HEK293 (cell line): Measurements from ENCODE around the gene SLC12A3.

Experiments used
- CTCF ChIA-PET: fragments of 350-600 bp; formaldehyde crosslinking; extraction: SDS; loops from one replicate; lab custom pipeline; 2021; ENCODE audit warnings: antibody characterized with exemption; lab: Yijun Ruan, JAX
- POLR2A ChIA-PET: fragments of 300-600 bp; formaldehyde crosslinking; extraction: SDS; loops from one replicate; lab custom pipeline; 2020; ENCODE audit warnings: antibody characterized with exemption, inconsistent platforms; lab: Yijun Ruan, JAX
- H3K27ac ChIP-seq: fragments of 200-500 bp; sonication (Bioruptor generic); 2 replicates; pipeline ENCODE4 v1.5.1; 2014; ENCODE audit warnings: low read depth, low read length, control low read depth, inconsistent platforms; ENCODE audit errors: extremely low read depth
- H3K36me3 ChIP-seq, 2 experiments: fragments of 200-500 bp in 1 of 2; sonication (Bioruptor generic) in 1 of 2; 1 replicate in 1 of 2; 2 replicates in 1 of 2; pipeline ENCODE4 v1.5.1; 2014 to 2017; ENCODE audit warnings: inconsistent platforms in 2 of 2, low read length in 2 of 2; ENCODE audit not compliant: control insufficient read depth in 2 of 2, insufficient read depth in 1 of 2
- H3K4me1 ChIP-seq: fragments of 200-500 bp; sonication (Bioruptor generic); 2 replicates; pipeline ENCODE4 v1.5.1; 2014; ENCODE audit warnings: mild to moderate bottlenecking, low read length, inconsistent platforms; ENCODE audit not compliant: control insufficient read depth, insufficient read depth
- H3K4me3 ChIP-seq: 2 replicates; pipeline ENCODE4 v1.5.1; 2011; ENCODE audit warnings: low read depth, mild to moderate bottlenecking, control low read depth, low read length, moderate library complexity
- H3K9me3 ChIP-seq: fragments of 200-500 bp; sonication (Bioruptor generic); 2 replicates; pipeline ENCODE4 v1.5.1; 2014; ENCODE audit warnings: low read depth, low read length, inconsistent platforms; ENCODE audit not compliant: control insufficient read depth, insufficient read depth
- BCL11B ChIP-seq: fragments of 450-650 bp; formaldehyde crosslinking; IDR thresholded peaks from 2 replicates; pipeline ENCODE4 v1.5.1; 2016; ENCODE audit warnings: low read depth, missing biosample characterization, missing genetic modification characterization
- ELK4 ChIP-seq: IDR thresholded peaks from 2 replicates; pipeline ENCODE4 v1.6.1; 2011; ENCODE audit warnings: mild to moderate bottlenecking, low read depth, low read length, borderline replicate concordance
- KLF9 ChIP-seq: fragments of 450-650 bp; formaldehyde crosslinking; IDR thresholded peaks from 2 replicates; pipeline ENCODE4 v1.5.1; 2016; ENCODE audit warnings: missing biosample characterization, missing genetic modification characterization, low read depth
- MYNN ChIP-seq: fragments of 450-650 bp; formaldehyde crosslinking; IDR thresholded peaks from 2 replicates; pipeline ENCODE4 v1.5.1; 2016; ENCODE audit warnings: missing biosample characterization, missing genetic modification characterization, borderline replicate concordance
- OVOL3 ChIP-seq: fragments of 450-650 bp; formaldehyde crosslinking; IDR thresholded peaks from 2 replicates; pipeline ENCODE4 v1.5.1; 2016; ENCODE audit warnings: missing biosample characterization, missing genetic modification characterization
- ZEB2 ChIP-seq: fragments of 450-650 bp; formaldehyde crosslinking; IDR thresholded peaks from 2 replicates; pipeline ENCODE4 v1.5.1; 2016; ENCODE audit warnings: missing biosample characterization, missing genetic modification characterization
- ZNF248 ChIP-seq: fragments of 450-650 bp; formaldehyde crosslinking; IDR thresholded peaks from 2 replicates; pipeline ENCODE4 v1.5.1; 2017; ENCODE audit warnings: missing biosample characterization, missing genetic modification characterization
- ZNF335 ChIP-seq: fragments of 450-650 bp; formaldehyde crosslinking; conservative IDR thresholded peaks from 2 replicates; pipeline ENCODE4 v1.5.1; 2016; ENCODE audit warnings: missing biosample characterization, missing genetic modification characterization
- ZNF600 ChIP-seq: fragments of 450-650 bp; formaldehyde crosslinking; IDR thresholded peaks from 2 replicates; pipeline ENCODE4 v1.5.1; 2016; ENCODE audit warnings: missing biosample characterization, missing genetic modification characterization
- ZNF692 ChIP-seq: fragments of 450-650 bp; formaldehyde crosslinking; IDR thresholded peaks from 2 replicates; pipeline ENCODE4 v1.5.1; 2016; ENCODE audit warnings: missing biosample characterization, missing genetic modification characterization
- ZNF768 ChIP-seq: fragments of 450-650 bp; formaldehyde crosslinking; IDR thresholded peaks from 2 replicates; pipeline ENCODE4 v1.5.1; 2018; ENCODE audit warnings: missing biosample characterization, mild to moderate bottlenecking, missing genetic modification characterization
- ZSCAN30 ChIP-seq: fragments of 450-650 bp; IDR thresholded peaks from 2 replicates; pipeline ENCODE4 v1.5.1; 2018; ENCODE audit warnings: missing biosample characterization, mild to moderate bottlenecking, missing genetic modification characterization, moderate library complexity
- TF ChIP-seq, protein P1 (sequence below): fragments of 450-650 bp; formaldehyde crosslinking; IDR thresholded peaks from 2 replicates; pipeline ENCODE4 v1.5.1; 2017; ENCODE audit warnings: missing biosample characterization, missing genetic modification characterization
- TF ChIP-seq, protein P2 (sequence below): fragments of 450-650 bp; IDR thresholded peaks from 2 replicates; pipeline ENCODE4 v1.5.1; 2018; ENCODE audit warnings: missing biosample characterization, missing genetic modification characterization

Gene SLC12A3

GRCh38 chr16:56876048-56876447 is 11.0 kb downstream of the SLC12A3 start:
- no peaks in the 10 kb centered on the region for H3K4me1 ChIP-seq
- CTCF ChIA-PET, result interaction anchor here (0.6 to 2.4 kb wide), 3 partner anchors 9 to 83 kb away, joined by 3 to 18 read pairs (median 9); no protein-coding TSS in a partner anchor
- H3K36me3 ChIP-seq, result no peaks in the 10 kb centered on the region
- no peak overlapping the region for H3K27ac ChIP-seq
- POLR2A ChIA-PET, result no interaction called here
- H3K9me3 ChIP-seq, result no peaks in the 10 kb centered on the region
- TF ChIP-seq ZNF335 (0 out of 2 replicates have a peak, but pooled peaks have one; percentile 24), OVOL3 (tag by site-specific recombination) (no peak), ZNF692 (peak; percentile 31; the same call in 1 of the 2 replicates), MYNN (tag by site-specific recombination) (no peak)
- no peak overlapping the region for H3K4me3 ChIP-seq

DNA sequence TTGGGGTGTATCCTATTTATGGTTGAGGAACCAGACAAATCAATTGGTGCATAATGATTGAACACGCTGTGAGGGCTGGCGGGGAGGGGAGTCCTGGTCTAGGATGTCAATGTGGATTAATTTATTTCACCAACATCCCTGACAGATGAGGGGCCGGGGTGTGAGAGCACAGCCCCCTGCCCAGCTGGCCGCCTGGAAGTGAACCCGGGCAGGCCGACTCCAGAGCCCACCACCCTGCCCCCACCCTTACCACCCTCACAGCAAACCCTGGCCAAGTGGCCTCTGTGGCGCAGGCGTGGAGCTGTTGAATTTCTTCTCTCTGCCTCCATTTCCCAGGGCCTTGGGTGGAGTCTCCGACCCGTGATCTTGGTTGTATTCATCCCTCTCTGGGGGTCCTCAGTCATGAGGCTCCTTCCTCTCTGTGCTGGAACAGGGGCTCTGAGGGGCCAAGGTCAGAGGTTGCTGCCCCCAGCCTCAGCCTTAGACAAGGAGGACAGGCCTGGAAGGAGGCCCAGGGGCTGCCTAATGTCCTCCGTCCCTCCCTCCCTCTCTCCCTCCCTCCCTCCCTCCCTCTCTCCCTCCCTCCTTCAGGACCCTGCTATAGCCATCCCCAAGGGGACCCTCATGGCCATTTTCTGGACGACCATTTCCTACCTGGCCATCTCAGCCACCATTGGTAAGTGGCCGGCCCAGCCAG is 12.6 kb downstream of the SLC12A3 start:
- Histone ChIP-seq H3K36me3 (no peaks in the 10 kb centered on the region), H3K27ac (no peak overlapping the region), H3K4me1 (no peaks in the 10 kb centered on the region), H3K4me3 (no peak overlapping the region), H3K9me3 (no peaks in the 10 kb centered on the region)
- ChIA-PET POLR2A (no interaction called here), CTCF (no interaction called here)
- TF ChIP-seq ELK4 (no peak), BCL11B (no peak), ZEB2 (tag by site-specific recombination) (no peak), ZSCAN30 (tag by site-specific recombination) (no peak)
- TF ChIP-seq, protein P1, sequence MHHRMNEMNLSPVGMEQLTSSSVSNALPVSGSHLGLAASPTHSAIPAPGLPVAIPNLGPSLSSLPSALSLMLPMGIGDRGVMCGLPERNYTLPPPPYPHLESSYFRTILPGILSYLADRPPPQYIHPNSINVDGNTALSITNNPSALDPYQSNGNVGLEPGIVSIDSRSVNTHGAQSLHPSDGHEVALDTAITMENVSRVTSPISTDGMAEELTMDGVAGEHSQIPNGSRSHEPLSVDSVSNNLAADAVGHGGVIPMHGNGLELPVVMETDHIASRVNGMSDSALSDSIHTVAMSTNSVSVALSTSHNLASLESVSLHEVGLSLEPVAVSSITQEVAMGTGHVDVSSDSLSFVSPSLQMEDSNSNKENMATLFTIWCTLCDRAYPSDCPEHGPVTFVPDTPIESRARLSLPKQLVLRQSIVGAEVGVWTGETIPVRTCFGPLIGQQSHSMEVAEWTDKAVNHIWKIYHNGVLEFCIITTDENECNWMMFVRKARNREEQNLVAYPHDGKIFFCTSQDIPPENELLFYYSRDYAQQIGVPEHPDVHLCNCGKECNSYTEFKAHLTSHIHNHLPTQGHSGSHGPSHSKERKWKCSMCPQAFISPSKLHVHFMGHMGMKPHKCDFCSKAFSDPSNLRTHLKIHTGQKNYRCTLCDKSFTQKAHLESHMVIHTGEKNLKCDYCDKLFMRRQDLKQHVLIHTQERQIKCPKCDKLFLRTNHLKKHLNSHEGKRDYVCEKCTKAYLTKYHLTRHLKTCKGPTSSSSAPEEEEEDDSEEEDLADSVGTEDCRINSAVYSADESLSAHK (tag by site-specific recombination), result no peak

DNA sequence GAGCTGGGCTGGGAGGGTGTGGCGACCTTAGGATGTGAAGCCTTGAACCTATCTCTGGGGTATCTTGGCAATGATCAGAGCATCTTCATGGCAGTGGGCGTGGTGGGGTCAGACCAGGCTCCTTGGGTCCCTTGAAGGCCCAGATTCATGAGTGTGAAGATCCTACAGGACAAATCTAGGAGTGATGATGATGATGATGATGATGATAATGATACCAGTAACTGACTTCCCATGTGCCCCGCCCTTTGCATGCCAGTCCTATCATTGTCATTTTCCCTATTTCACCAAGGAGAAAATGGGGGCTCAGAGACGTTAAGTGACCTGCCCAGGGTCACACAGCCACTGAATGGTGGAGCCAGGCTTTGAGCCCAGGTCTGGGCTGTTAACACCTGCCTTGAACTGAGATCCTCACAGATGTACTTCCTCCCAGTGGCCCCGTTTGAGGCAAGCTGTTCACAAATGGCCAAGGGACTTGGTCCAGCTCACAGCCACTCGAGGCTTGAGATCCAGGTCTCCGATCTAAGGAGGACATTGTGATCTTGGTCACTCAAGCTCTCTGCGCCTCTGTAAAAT is 13.4 kb downstream of the SLC12A3 start:
- CTCF ChIA-PET, result no interaction called here
- no peak overlapping the region for H3K27ac ChIP-seq
- POLR2A ChIA-PET, result no interaction called here
- TF ChIP-seq, protein P2, sequence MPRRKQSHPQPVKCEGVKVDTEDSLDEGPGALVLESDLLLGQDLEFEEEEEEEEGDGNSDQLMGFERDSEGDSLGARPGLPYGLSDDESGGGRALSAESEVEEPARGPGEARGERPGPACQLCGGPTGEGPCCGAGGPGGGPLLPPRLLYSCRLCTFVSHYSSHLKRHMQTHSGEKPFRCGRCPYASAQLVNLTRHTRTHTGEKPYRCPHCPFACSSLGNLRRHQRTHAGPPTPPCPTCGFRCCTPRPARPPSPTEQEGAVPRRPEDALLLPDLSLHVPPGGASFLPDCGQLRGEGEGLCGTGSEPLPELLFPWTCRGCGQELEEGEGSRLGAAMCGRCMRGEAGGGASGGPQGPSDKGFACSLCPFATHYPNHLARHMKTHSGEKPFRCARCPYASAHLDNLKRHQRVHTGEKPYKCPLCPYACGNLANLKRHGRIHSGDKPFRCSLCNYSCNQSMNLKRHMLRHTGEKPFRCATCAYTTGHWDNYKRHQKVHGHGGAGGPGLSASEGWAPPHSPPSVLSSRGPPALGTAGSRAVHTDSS, result peak; percentile 65
- TF ChIP-seq ZNF600 (tag by site-specific recombination) (no peak), ZNF248 (tag by site-specific recombination) (no peak), KLF9 (tag by site-specific recombination) (peak; percentile 27; the same call in 1 of the 2 replicates), ZNF768 (peak; percentile 81)
- TF ChIP-seq, all 188 proteins: peak for 3
- Histone ChIP-seq H3K36me3 (no peaks in the 10 kb centered on the region), H3K9me3 (no peaks in the 10 kb centered on the region), H3K4me3 (no peak overlapping the region), H3K4me1 (no peaks in the 10 kb centered on the region)
